Measurements from ENCODE around the gene GPR155. TPM values are rescaled to one million over a fixed set of nuclear protein-coding genes. Genes with fewer than 3 reads are reported as not detected.

GPR155 gene
- total RNA-seq, 1 donor from 2014 or later: 0.37 TPM

- no peaks in the 10 kb centered on the region for H4K20me1 ChIP-seq (ENCODE audit: low read depth)
- no peak overlapping the region for H3K9ac ChIP-seq
- peaks cover 6% of the 10 kb centered on the region for H3K27me3 Mint-ChIP-seq (ENCODE audit: insufficient read depth, low read depth)
- H3K36me3 Mint-ChIP-seq: no peaks in the 10 kb centered on the region
- no peaks in the 10 kb centered on the region for H3K27me3 ChIP-seq
- no peak for DNase-seq (ENCODE audit: low spot score)
- H3K27ac Mint-ChIP-seq: no peak overlapping the region
- H3K79me2 ChIP-seq (ENCODE audit: low read depth): no peaks in the 10 kb centered on the region
- H3F3A ChIP-seq (ENCODE audit: low read depth): no peaks in the 10 kb centered on the region
- H2AFZ ChIP-seq (replicated peaks): no peak overlapping the region
- H3K4me3 ChIP-seq: no peak overlapping the region
- TF ChIP-seq EZH2 (IDR thresholded peaks at IDR 0.05): no peak
- no peak for TF ChIP-seq EZH2phosphoT487 (IDR thresholded peaks at IDR 0.05)
- no peak for TF ChIP-seq CTCF (IDR thresholded peaks at IDR 0.05)
- H3K9me3 Mint-ChIP-seq: no peaks in the 10 kb centered on the region
- H3K4me3 Mint-ChIP-seq: no peak overlapping the region
- H3K9me3 ChIP-seq (ENCODE audit: low read depth): no peaks in the 10 kb centered on the region
- H3K4me1 Mint-ChIP-seq: peaks cover 2% of the 10 kb centered on the region
- no peak overlapping the region for H3K4me2 ChIP-seq
- peaks cover 2% of the 10 kb centered on the region for H3K4me1 ChIP-seq
- H3K27ac ChIP-seq: no peak overlapping the region
- H3K36me3 ChIP-seq: no peaks in the 10 kb centered on the region
Observed at GRCh38 chr2:174450021-174450816, 36.6 kb downstream of the GPR155 start.

- no peak for TF ChIP-seq CTCF (IDR thresholded peaks at IDR 0.05)
- no peak for TF ChIP-seq EZH2phosphoT487 (IDR thresholded peaks at IDR 0.05)
- no peak for TF ChIP-seq EZH2 (IDR thresholded peaks at IDR 0.05)
- H3K4me2 ChIP-seq: no peak overlapping the region
- no peaks in the 10 kb centered on the region for H3F3A ChIP-seq (ENCODE audit: low read depth)
- no peak overlapping the region for H3K4me3 ChIP-seq
- Mint-ChIP-seq H3K9me3 (no peaks in the 10 kb centered on the region), H3K27me3 (ENCODE audit: insufficient read depth, low read depth) (peaks cover 6% of the 10 kb centered on the region), H3K27ac (no peak overlapping the region), H3K4me3 (no peak overlapping the region), H3K4me1 (peaks cover 6% of the 10 kb centered on the region), H3K36me3 (no peaks in the 10 kb centered on the region)
- no peaks in the 10 kb centered on the region for H3K27me3 ChIP-seq
- no peak overlapping the region for H2AFZ ChIP-seq (replicated peaks)
- H3K4me1 ChIP-seq: peaks cover 10% of the 10 kb centered on the region
- H3K9ac ChIP-seq: no peak overlapping the region
- no peaks in the 10 kb centered on the region for H4K20me1 ChIP-seq (ENCODE audit: low read depth)
- DNase-seq (ENCODE audit: low spot score): no peak
- H3K36me3 ChIP-seq: no peaks in the 10 kb centered on the region
- H3K9me3 ChIP-seq (ENCODE audit: low read depth): no peaks in the 10 kb centered on the region
- H3K27ac ChIP-seq: no peak overlapping the region
- no peaks in the 10 kb centered on the region for H3K79me2 ChIP-seq (ENCODE audit: low read depth)
Observed at GRCh38 chr2:174449033-174449432, 37.8 kb downstream of the GPR155 start.

GRCh38 chr2:174446531-174446930 lies 40.3 kb downstream of the GPR155 start:
- Histone ChIP-seq H3K4me2 (no peak overlapping the region), H3K9ac (no peak overlapping the region), H4K20me1 (ENCODE audit: low read depth) (no peaks in the 10 kb centered on the region), H3K36me3 (no peaks in the 10 kb centered on the region), H3K79me2 (ENCODE audit: low read depth) (no peaks in the 10 kb centered on the region), H3K27me3 (no peaks in the 10 kb centered on the region), H3K4me3 (no peak overlapping the region), H3F3A (ENCODE audit: low read depth) (no peaks in the 10 kb centered on the region), H2AFZ (replicated peaks) (no peak overlapping the region), H3K9me3 (ENCODE audit: low read depth) (no peaks in the 10 kb centered on the region), H3K4me1 (peaks cover 10% of the 10 kb centered on the region), H3K27ac (no peak overlapping the region)
- TF ChIP-seq EZH2 (IDR thresholded peaks at IDR 0.05) (no peak), EZH2phosphoT487 (IDR thresholded peaks at IDR 0.05) (no peak), CTCF (IDR thresholded peaks at IDR 0.05) (no peak)
- Mint-ChIP-seq H3K27me3 (ENCODE audit: insufficient read depth, low read depth) (no peaks in the 10 kb centered on the region), H3K4me1 (peaks cover 6% of the 10 kb centered on the region), H3K27ac (no peak overlapping the region), H3K9me3 (no peaks in the 10 kb centered on the region), H3K36me3 (no peaks in the 10 kb centered on the region), H3K4me3 (no peak overlapping the region)
- no peak for DNase-seq (ENCODE audit: low spot score)

Measured in neural progenitor cell (in vitro differentiated cells).